Measurements from ENCODE around the gene NUFIP1.

DNA sequence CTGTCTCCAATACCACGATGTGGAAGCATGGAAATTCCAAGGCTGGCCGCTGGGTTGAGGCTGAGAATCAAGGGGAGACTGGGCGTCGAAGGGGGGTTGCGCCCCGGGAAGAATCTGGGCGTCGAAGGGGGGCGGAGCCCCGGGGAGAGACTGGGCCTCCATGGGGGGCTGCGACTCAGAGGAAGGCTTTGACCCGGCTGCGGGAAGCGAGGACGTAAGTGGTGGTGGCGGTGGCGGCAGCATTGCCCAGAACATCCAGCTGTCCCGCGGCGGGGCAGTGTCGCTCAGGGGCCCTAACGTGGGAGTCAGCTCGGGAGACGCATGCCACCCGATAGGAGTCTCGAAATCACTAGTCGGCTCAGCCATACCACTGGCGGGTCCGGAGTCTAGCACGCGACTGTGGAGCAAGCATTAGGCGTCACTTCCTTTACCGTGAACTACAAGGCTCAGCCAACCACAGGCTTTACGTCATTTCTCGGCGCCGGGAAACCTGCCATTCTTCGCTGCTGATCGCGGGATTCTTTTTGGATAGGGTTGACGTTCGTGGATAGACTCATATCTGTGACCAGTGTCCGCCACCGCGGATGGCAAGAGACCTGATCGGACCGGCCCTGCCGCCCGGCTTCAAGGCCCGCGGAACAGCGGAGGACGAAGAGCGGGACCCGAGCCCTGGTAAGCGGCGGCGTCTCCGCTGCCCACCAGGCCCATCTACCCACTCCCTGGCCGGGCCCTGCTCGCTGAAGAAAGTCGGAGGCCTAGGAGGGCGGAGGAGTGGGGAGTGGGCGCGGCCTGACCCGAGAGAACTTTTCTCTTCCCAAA is at the start of gene NUFIP1, which contains the start of gene GPALPP1:
- TF ChIP-seq, protein P1, sequence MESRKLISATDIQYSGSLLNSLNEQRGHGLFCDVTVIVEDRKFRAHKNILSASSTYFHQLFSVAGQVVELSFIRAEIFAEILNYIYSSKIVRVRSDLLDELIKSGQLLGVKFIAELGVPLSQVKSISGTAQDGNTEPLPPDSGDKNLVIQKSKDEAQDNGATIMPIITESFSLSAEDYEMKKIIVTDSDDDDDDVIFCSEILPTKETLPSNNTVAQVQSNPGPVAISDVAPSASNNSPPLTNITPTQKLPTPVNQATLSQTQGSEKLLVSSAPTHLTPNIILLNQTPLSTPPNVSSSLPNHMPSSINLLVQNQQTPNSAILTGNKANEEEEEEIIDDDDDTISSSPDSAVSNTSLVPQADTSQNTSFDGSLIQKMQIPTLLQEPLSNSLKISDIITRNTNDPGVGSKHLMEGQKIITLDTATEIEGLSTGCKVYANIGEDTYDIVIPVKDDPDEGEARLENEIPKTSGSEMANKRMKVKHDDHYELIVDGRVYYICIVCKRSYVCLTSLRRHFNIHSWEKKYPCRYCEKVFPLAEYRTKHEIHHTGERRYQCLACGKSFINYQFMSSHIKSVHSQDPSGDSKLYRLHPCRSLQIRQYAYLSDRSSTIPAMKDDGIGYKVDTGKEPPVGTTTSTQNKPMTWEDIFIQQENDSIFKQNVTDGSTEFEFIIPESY (IDR thresholded peaks at IDR 0.05), result peak; percentile 65
- TF ChIP-seq, protein P2, sequence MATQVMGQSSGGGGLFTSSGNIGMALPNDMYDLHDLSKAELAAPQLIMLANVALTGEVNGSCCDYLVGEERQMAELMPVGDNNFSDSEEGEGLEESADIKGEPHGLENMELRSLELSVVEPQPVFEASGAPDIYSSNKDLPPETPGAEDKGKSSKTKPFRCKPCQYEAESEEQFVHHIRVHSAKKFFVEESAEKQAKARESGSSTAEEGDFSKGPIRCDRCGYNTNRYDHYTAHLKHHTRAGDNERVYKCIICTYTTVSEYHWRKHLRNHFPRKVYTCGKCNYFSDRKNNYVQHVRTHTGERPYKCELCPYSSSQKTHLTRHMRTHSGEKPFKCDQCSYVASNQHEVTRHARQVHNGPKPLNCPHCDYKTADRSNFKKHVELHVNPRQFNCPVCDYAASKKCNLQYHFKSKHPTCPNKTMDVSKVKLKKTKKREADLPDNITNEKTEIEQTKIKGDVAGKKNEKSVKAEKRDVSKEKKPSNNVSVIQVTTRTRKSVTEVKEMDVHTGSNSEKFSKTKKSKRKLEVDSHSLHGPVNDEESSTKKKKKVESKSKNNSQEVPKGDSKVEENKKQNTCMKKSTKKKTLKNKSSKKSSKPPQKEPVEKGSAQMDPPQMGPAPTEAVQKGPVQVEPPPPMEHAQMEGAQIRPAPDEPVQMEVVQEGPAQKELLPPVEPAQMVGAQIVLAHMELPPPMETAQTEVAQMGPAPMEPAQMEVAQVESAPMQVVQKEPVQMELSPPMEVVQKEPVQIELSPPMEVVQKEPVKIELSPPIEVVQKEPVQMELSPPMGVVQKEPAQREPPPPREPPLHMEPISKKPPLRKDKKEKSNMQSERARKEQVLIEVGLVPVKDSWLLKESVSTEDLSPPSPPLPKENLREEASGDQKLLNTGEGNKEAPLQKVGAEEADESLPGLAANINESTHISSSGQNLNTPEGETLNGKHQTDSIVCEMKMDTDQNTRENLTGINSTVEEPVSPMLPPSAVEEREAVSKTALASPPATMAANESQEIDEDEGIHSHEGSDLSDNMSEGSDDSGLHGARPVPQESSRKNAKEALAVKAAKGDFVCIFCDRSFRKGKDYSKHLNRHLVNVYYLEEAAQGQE (IDR thresholded peaks at IDR 0.05), result peak; percentile 13
- TF ChIP-seq, protein P3, sequence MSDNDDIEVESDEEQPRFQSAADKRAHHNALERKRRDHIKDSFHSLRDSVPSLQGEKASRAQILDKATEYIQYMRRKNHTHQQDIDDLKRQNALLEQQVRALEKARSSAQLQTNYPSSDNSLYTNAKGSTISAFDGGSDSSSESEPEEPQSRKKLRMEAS (IDR thresholded peaks at IDR 0.05), result peak; percentile 98
- TF ChIP-seq NR2F2 (IDR thresholded peaks at IDR 0.05) (no peak), SP1 (IDR thresholded peaks at IDR 0.05) (peak; percentile 44), FOXA1 (IDR thresholded peaks at IDR 0.05) (no peak), RAD21 (IDR thresholded peaks at IDR 0.05) (no peak), JUND (IDR thresholded peaks at IDR 0.05) (no peak), HNF4A (conservative IDR thresholded peaks at IDR 0.05) (peak; percentile 85 to 86), TAF1 (conservative IDR thresholded peaks at IDR 0.05) (no peak), RXRA (IDR thresholded peaks at IDR 0.05) (no peak)
- TF ChIP-seq, protein P4, sequence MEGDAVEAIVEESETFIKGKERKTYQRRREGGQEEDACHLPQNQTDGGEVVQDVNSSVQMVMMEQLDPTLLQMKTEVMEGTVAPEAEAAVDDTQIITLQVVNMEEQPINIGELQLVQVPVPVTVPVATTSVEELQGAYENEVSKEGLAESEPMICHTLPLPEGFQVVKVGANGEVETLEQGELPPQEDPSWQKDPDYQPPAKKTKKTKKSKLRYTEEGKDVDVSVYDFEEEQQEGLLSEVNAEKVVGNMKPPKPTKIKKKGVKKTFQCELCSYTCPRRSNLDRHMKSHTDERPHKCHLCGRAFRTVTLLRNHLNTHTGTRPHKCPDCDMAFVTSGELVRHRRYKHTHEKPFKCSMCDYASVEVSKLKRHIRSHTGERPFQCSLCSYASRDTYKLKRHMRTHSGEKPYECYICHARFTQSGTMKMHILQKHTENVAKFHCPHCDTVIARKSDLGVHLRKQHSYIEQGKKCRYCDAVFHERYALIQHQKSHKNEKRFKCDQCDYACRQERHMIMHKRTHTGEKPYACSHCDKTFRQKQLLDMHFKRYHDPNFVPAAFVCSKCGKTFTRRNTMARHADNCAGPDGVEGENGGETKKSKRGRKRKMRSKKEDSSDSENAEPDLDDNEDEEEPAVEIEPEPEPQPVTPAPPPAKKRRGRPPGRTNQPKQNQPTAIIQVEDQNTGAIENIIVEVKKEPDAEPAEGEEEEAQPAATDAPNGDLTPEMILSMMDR (IDR thresholded peaks at IDR 0.05; ENCODE audit: low read depth, low read length, missing input control), result no peak
- TF ChIP-seq, protein P5, sequence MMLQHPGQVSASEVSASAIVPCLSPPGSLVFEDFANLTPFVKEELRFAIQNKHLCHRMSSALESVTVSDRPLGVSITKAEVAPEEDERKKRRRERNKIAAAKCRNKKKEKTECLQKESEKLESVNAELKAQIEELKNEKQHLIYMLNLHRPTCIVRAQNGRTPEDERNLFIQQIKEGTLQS (IDR thresholded peaks at IDR 0.05), result no peak
